Keratinocyte (primary cell): Measurements from ENCODE around the gene IRAG1. TPM values are rescaled to one million over a fixed set of nuclear protein-coding genes. Genes with fewer than 3 reads are reported as not detected.

Experiments
- DNase-seq: peaks from one replicate; pipeline ENCODE4 v3.0.0-alpha.2; 2011; ENCODE audit warnings: low read depth, missing footprints, low spot score
- FAIRE-seq: peaks from 2 replicates; lab custom pipeline; 2011; peaks lifted over from hg19 to GRCh38; lab: Jason Lieb, UNC
- H2AFZ ChIP-seq: 2 replicates; pipeline ENCODE4 v1.6.0; 2012; ENCODE audit warnings: low read length, control low read depth, inconsistent platforms; ENCODE audit not compliant: control insufficient read depth
- H3K27ac ChIP-seq: 2 replicates; pipeline ENCODE4 v1.5.1; 2011; ENCODE audit warnings: low read length; ENCODE audit not compliant: control insufficient read depth, insufficient read depth
- H3K27me3 ChIP-seq: 3 replicates; pipeline ENCODE4 v1.6.0; 2011; ENCODE audit warnings: low read length; ENCODE audit not compliant: control insufficient read depth, insufficient read depth; ENCODE audit errors: extremely low read depth
- H3K36me3 ChIP-seq, 2 experiments: 2 replicates in 1 of 2; 3 replicates in 1 of 2; pipeline ENCODE4 v1.5.1; 2011; ENCODE audit warnings: low read length in 2 of 2, mild to moderate bottlenecking in 1 of 2; ENCODE audit not compliant: control insufficient read depth in 2 of 2, insufficient read depth in 2 of 2; ENCODE audit errors: extremely low read depth in 1 of 2
- H3K4me1 ChIP-seq: 3 replicates; pipeline ENCODE4 v1.5.1; 2011; ENCODE audit warnings: low read length; ENCODE audit not compliant: control insufficient read depth, insufficient read depth; ENCODE audit errors: extremely low read depth
- H3K4me2 ChIP-seq: 3 replicates; pipeline ENCODE4 v1.6.0; 2011; ENCODE audit warnings: low read depth, low read length; ENCODE audit not compliant: control insufficient read depth, insufficient read depth; ENCODE audit errors: extremely low read depth
- H3K4me3 ChIP-seq, 3 experiments: fragments of 200-600 bp in 1 of 3; sonication (generic) in 1 of 3; 2 replicates in 2 of 3; 3 replicates in 1 of 3; pipeline ENCODE4 v1.5.1; 2011 to 2016; ENCODE audit warnings: low read length in 3 of 3, mild to moderate bottlenecking in 3 of 3, control low read depth in 2 of 3, inconsistent platforms in 1 of 3, low read depth in 1 of 3, mixed read lengths in 1 of 3, mixed run types in 1 of 3, moderate library complexity in 1 of 3; ENCODE audit not compliant: control insufficient read depth in 2 of 3, insufficient read depth in 2 of 3; ENCODE audit errors: extremely low read depth in 1 of 3
- H3K79me2 ChIP-seq: 2 replicates; pipeline ENCODE4 v1.6.0; 2012; ENCODE audit warnings: low read length; ENCODE audit not compliant: control insufficient read depth, insufficient read depth
- H3K9ac ChIP-seq: 3 replicates; pipeline ENCODE4 v1.6.0; 2011; ENCODE audit warnings: low read length; ENCODE audit not compliant: control insufficient read depth, insufficient read depth; ENCODE audit errors: extremely low read depth
- H3K9me1 ChIP-seq: 3 replicates; pipeline ENCODE4 v1.6.0; 2011; ENCODE audit warnings: low read length; ENCODE audit not compliant: control insufficient read depth, insufficient read depth; ENCODE audit errors: extremely low read depth
- H3K9me3 ChIP-seq: 2 replicates; pipeline ENCODE4 v1.5.1; 2012; ENCODE audit warnings: low read depth, low read length; ENCODE audit not compliant: control insufficient read depth
- H4K20me1 ChIP-seq: 3 replicates; pipeline ENCODE4 v1.6.0; 2011; ENCODE audit warnings: low read length; ENCODE audit not compliant: control insufficient read depth, insufficient read depth; ENCODE audit errors: extremely low read depth
- CTCF ChIP-seq, 3 experiments: IDR thresholded peaks in 1 of 3; conservative IDR thresholded peaks in 1 of 3; optimal IDR thresholded peaks in 1 of 3; 2 replicates in 2 of 3; 3 replicates in 1 of 3; pipeline versions ENCODE3 to v1.5.1; 2011; ENCODE audit warnings: low read length in 3 of 3, mild to moderate bottlenecking in 3 of 3, moderate library complexity in 2 of 3, control low read depth in 1 of 3, inconsistent platforms in 1 of 3; ENCODE audit not compliant: insufficient read depth in 2 of 3; ENCODE audit errors: extremely low read depth in 1 of 3
- EZH2 ChIP-seq: IDR thresholded peaks from one replicate; pipeline ENCODE4 v1.6.1; 2012; ENCODE audit warnings: inconsistent platforms, mild to moderate bottlenecking, low read length, moderate library complexity
- dilution Hi-C: fragments of 300-500 bp; cut with MboI; formaldehyde crosslinking; loops from one replicate; pipeline ENCODE4 v1.7.0; 2020; ENCODE audit warnings: low sequenced_read_pairs; ENCODE audit not compliant: extremely low pct_ligation_motif_present
- polyA plus RNA-seq, 5 experiments: library from polyadenylated mRNA; depleted of rRNA in 3 of 5; stranded (reverse) in 3 of 5; stranded (forward) in 1 of 5; unstranded in 1 of 5; fragments of >200 nt; gene quantifications; 1 replicate in 1 of 5; 2 replicates in 3 of 5; 3 replicates in 1 of 5; pipeline versions ENCODE4 v1.2.1 to v1.2.3, GENCODE V29; 2011 to 2012; ENCODE audit warnings: missing spikeins in 2 of 5, low read depth in 1 of 5, low replicate concordance in 1 of 5

Gene IRAG1
- polyA plus RNA-seq, 1 donor (not counting 4 experiments of a cell fraction or from before 2014, with no cell fraction given), result 0.51 TPM

- H3K4me1 ChIP-seq, result peaks cover 43% of the 10 kb centered on the region
- DNase-seq (no peak), FAIRE-seq (no peak)
- H3K4me3 ChIP-seq, result no peak overlapping the region
- H3K4me2 ChIP-seq, result peak overlapping the region; percentile 9
- dilution Hi-C loops, result no loop called here
- no peaks in the 10 kb centered on the region for H3K36me3 ChIP-seq
- TF ChIP-seq CTCF (optimal IDR thresholded peaks at IDR 0.05 in 1 of 3, IDR thresholded peaks at IDR 0.05 in 1 of 3, conservative IDR thresholded peaks at IDR 0.05 in 1 of 3; ENCODE audit: extremely low read depth in 1 of 3, insufficient read depth in 2 of 3, low read length in 3 of 3) (no peak), EZH2 (no peak)
- H3K9me1 ChIP-seq, result no peaks in the 10 kb centered on the region
- H2AFZ ChIP-seq, result peak overlapping the region; percentile 2
- H3K27me3 ChIP-seq, result no peaks in the 10 kb centered on the region
- H4K20me1 ChIP-seq, result no peaks in the 10 kb centered on the region
- H3K27ac ChIP-seq, result peak overlapping the region; percentile 11
- H3K9me3 ChIP-seq, result no peaks in the 10 kb centered on the region
- no peaks in the 10 kb centered on the region for H3K79me2 ChIP-seq
- no peak overlapping the region for H3K9ac ChIP-seq
Observed at GRCh38 chr11:10654811-10655150, 38.8 kb downstream of the IRAG1 start.

DNA sequence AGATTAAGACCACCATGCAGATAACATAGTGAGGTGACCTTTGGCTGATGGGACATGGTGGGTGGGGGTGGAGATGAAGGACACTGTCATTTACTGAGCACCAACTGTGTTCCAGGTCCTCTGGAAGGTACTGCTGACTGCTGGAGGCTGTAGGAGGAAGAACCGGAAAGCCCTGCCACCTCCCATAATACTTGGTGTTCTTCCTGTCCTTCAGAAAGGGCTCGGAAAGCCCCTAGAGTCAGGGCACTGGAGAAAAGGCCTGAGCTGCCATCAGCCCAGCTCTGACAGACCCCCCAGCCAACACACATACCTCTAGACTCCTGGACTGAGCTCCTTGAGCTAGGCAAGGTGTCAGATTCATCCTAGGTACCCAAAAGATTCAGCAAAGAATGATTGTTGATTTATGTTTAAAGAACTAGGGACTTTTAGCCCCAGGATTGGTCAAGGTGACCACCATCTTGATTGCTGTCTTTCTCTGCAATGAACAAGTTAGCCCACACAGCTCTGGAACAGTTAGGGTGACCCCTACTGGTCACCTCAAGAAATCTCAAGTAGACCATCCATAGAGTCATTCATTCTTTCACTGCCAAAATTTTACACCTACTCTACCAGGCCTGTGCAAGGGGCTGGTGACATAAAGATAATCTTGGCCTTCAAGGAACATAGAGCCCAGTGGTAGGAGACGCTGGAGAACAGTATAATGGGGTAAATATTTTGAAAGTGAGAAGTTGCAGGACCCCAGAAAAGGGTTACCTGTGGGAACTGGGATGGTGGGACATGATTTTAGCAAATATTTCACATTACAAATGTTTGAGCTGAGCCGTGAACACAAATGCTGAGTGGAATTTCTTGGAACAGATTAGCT, 39.4 kb downstream of the IRAG1 start:
- peak overlapping the region; percentile 11 for H3K27ac ChIP-seq
- no peaks in the 10 kb centered on the region for H3K9me3 ChIP-seq
- no peaks in the 10 kb centered on the region for H3K9me1 ChIP-seq
- dilution Hi-C loops, result no loop called here
- H3K4me3 ChIP-seq, result no peak overlapping the region
- H3K4me1 ChIP-seq, result peaks cover 37% of the 10 kb centered on the region
- H4K20me1 ChIP-seq, result no peaks in the 10 kb centered on the region
- no peaks in the 10 kb centered on the region for H3K27me3 ChIP-seq
- DNase-seq (no peak), FAIRE-seq (no peak)
- no peak overlapping the region for H2AFZ ChIP-seq
- TF ChIP-seq CTCF (optimal IDR thresholded peaks at IDR 0.05 in 1 of 3, IDR thresholded peaks at IDR 0.05 in 1 of 3, conservative IDR thresholded peaks at IDR 0.05 in 1 of 3; ENCODE audit: extremely low read depth in 1 of 3, insufficient read depth in 2 of 3, low read length in 3 of 3) (peak; percentile 59 to 79 (median 64)), EZH2 (no peak)
- H3K36me3 ChIP-seq, result no peaks in the 10 kb centered on the region
- H3K79me2 ChIP-seq, result no peaks in the 10 kb centered on the region
- H3K9ac ChIP-seq, result no peak overlapping the region
- peak overlapping the region; percentile 9 for H3K4me2 ChIP-seq
